GM12874 (cell line): ENCODE measurements around the gene RPH3AL.

Experiments
- CTCF ChIP-seq: IDR thresholded peaks from 2 replicates; pipeline ENCODE4 v1.5.1; 2011; ENCODE audit warnings: low read depth, mild to moderate bottlenecking, control low read depth, low read length, moderate library complexity; ENCODE audit not compliant: insufficient read depth

Gene RPH3AL

GRCh38 chr17:199806-200545, 152.6 kb downstream of the RPH3AL start:
- no peak for TF ChIP-seq CTCF

- TF ChIP-seq CTCF = no peak
Observed at GRCh38 chr17:199191-199604, 153.4 kb downstream of the RPH3AL start.

GRCh38 chr17:197352-197751, 155.3 kb downstream of the RPH3AL start:
- no peak for TF ChIP-seq CTCF

GRCh38 chr17:194828-195602, 157.6 kb downstream of the RPH3AL start:
- TF ChIP-seq CTCF = no peak

- no peak for TF ChIP-seq CTCF
Observed at GRCh38 chr17:193841-194806, 158.5 kb downstream of the RPH3AL start.

GRCh38 chr17:193426-193810, 159.2 kb downstream of the RPH3AL start:
- no peak for TF ChIP-seq CTCF
